Kidney (tissue), 14 donors: Measurements from ENCODE around the gene PCBP2. TPM values are rescaled to one million over a fixed set of nuclear protein-coding genes. Genes with fewer than 3 reads are reported as not detected.
"Not testable (repeated sequence)": the region's sequence is repeated elsewhere in the genome, so short reads cannot be mapped to it uniquely, and the experiment has no call there.

Experiments
- DNase-seq, 5 donors: peaks; one replicate each; pipeline ENCODE4 v3.0.0-alpha.2; 2013 to 2020
- FAIRE-seq: peaks from 2 replicates; lab custom pipeline; 2012; peaks lifted over from hg19 to GRCh38; lab: Jason Lieb, UNC
- H3K27ac ChIP-seq, 2 donors: one replicate each; pipeline ENCODE4 v1.7.0; 2013; ENCODE audit warnings: low read depth in 2 of 2, low read length in 2 of 2, inconsistent platforms in 1 of 2
- H3K27me3 ChIP-seq: one replicate; pipeline ENCODE4 v1.7.1; 2013; ENCODE audit warnings: low read length, inconsistent platforms; ENCODE audit not compliant: control insufficient read depth, insufficient read depth
- H3K36me3 ChIP-seq, 3 donors: one replicate each; pipeline versions ENCODE4 v1.7.0 to v1.7.1; 2013; ENCODE audit warnings: low read length in 3 of 3, control low read depth in 1 of 3, inconsistent platforms in 1 of 3; ENCODE audit not compliant: insufficient read depth in 3 of 3, control insufficient read depth in 2 of 3
- H3K4me1 ChIP-seq, 3 donors: one replicate each; pipeline versions ENCODE4 v1.7.0 to v1.7.1; 2013; ENCODE audit warnings: low read length in 3 of 3, inconsistent platforms in 1 of 3, low read depth in 1 of 3; ENCODE audit not compliant: control insufficient read depth in 2 of 3, insufficient read depth in 2 of 3
- H3K4me3 ChIP-seq, 3 donors: one replicate each; pipeline versions ENCODE4 v1.7.0 to v1.8.1; 2013; ENCODE audit warnings: low read length in 3 of 3, control low read depth in 1 of 3, inconsistent platforms in 1 of 3
- H3K9ac ChIP-seq, 3 donors: one replicate each; pipeline versions ENCODE4 v1.7.0 to v1.7.1; 2013; ENCODE audit warnings: low read length in 3 of 3, control low read depth in 1 of 3, inconsistent platforms in 1 of 3
- H3K9me3 ChIP-seq, 3 donors: one replicate each; pipeline versions ENCODE4 v1.7.0 to v1.7.1; 2013; ENCODE audit warnings: low read length in 3 of 3, control low read depth in 1 of 3, inconsistent platforms in 1 of 3; ENCODE audit not compliant: control insufficient read depth in 2 of 3, insufficient read depth in 1 of 3
- intact Hi-C: fragments of 100-400 bp; cut with DNase I; formaldehyde crosslinking; loops from one replicate; pipeline ENCODE4 v1.11.1; 2022
- polyA plus RNA-seq: library from polyadenylated mRNA; stranded (reverse); fragments of 350-450 nt; fragmentation: Illumina TruSeq; extraction: RNeasy Lipid Tissue Mini Kit (QIAGEN cat#74804); gene quantifications from one replicate; pipeline ENCODE4 v1.2.3, GENCODE V29; 2014; ENCODE audit warnings: low read depth, low replicate concordance; ENCODE audit not compliant: insufficient read depth
- total RNA-seq: library from RNA; stranded (reverse); fragmentation: NEBNext Ultra II Directional; extraction: Animal tissue kit (Norgen Biotek cat#: 25700); gene quantifications from one replicate; pipeline ENCODE4 v1.2.1, GENCODE V29; 2021
- TF ChIP-seq, protein P1 (sequence below): IDR thresholded peaks from 3 replicates; pipeline ENCODE4 v1.5.1; 2012; ENCODE audit warnings: mild to moderate bottlenecking, moderate library complexity, borderline replicate concordance; ENCODE audit not compliant: insufficient read depth; ENCODE audit errors: extremely low read depth
- donor health status: control.
- donor health status: control.
- donor health status: control.
- donor health status: control.
- donor health status: control.
- donor health status: DM: yes; HTN: yes; CAD: no.
- donor health status: Normal renal cell carcinoma (clear cell type).

PCBP2 gene
- total and polyA plus RNA-seq, 2 donors from 2014 or later = 597 to 732 TPM

DNA sequence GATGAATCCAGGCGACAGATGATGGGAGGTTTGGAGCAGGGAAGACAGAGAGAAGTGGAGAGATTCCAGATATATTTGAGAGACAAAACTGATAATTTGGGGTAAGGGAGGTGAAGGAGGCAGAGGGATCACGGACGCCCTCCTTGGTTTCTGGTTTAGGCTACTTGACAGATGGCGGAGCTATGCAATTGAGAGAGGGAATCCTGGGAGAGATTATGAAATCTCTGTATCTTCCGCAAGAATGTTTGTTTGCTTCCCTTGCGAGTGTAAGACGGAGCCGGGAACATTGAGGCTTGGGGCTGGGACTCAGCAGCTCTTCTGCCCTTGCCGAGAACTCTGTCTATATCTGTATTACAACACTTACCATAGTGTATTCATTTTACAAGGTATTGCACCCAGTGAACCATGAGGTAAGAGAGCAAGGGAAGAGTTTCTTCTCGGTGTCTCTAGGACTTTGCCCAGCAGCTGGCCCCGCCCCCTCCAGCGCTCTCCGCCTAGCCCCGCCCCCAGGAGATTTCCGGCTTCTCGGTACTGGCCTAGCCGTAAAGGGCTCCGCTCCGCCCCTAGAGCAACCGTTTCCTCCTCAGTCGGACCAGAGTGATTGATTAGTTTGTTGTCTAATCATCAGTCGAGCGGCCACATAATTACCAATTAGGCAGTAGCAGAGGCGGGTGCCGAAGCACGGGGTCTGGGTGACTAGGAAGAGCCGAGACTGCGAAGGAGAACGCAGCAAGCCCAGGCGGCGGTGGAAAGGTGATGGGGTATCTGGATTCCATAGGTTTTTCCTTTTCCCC is 10.7 kb upstream of the PCBP2 start, which contains the start of gene PRR13:
PRR13 (plus strand) TSS at position 695 of the 794 bp plus-strand sequence. CDS start 981 bp downstream, outside the sequence.
- Histone ChIP-seq H3K27ac (peak within 1 kb of the TSS; percentile 94 to 99), H3K4me3 (peak within 1 kb of the TSS; percentile 95 to 100 (median 95)), H3K9me3 (no peaks in the 10 kb centered on the region), H3K27me3 (no peaks in the 10 kb centered on the region), H3K4me1 (peaks cover 0 to 14% (median 5%) of the 10 kb centered on the region in 3 donors), H3K36me3 (peaks cover 2 to 6% (median 4%) of the 10 kb centered on the region in 3 donors), H3K9ac (peak within 1 kb of the TSS; percentile 89 to 100 (median 99))
- peak; percentile 98 to 100 (median 99) for DNase-seq
- intact Hi-C loops = no loop called here
- TF ChIP-seq, protein P1, sequence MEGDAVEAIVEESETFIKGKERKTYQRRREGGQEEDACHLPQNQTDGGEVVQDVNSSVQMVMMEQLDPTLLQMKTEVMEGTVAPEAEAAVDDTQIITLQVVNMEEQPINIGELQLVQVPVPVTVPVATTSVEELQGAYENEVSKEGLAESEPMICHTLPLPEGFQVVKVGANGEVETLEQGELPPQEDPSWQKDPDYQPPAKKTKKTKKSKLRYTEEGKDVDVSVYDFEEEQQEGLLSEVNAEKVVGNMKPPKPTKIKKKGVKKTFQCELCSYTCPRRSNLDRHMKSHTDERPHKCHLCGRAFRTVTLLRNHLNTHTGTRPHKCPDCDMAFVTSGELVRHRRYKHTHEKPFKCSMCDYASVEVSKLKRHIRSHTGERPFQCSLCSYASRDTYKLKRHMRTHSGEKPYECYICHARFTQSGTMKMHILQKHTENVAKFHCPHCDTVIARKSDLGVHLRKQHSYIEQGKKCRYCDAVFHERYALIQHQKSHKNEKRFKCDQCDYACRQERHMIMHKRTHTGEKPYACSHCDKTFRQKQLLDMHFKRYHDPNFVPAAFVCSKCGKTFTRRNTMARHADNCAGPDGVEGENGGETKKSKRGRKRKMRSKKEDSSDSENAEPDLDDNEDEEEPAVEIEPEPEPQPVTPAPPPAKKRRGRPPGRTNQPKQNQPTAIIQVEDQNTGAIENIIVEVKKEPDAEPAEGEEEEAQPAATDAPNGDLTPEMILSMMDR = no peak
- peak; percentile 85 for FAIRE-seq

- Histone ChIP-seq H3K27me3 (no peaks in the 10 kb centered on the region), H3K27ac (peak overlapping the region; percentile 57 to 62), H3K36me3 (peaks cover 2 to 18% (median 12%) of the 10 kb centered on the region in 3 donors), H3K9me3 (no peaks in the 10 kb centered on the region), H3K4me3 (peak overlapping the region in 2 of 3 donors; percentile 70 to 100), H3K9ac (peak overlapping the region in 1 of 3 donors; percentile 75), H3K4me1 (peaks cover 0 to 14% (median 5%) of the 10 kb centered on the region in 3 donors)
- peak in 1 of 5 donors; percentile 57 for DNase-seq
- no peak for FAIRE-seq
- TF ChIP-seq, protein P1 = no peak
- intact Hi-C loops = no loop called here
Measured at GRCh38 chr12:53443955-53444354, 7.9 kb upstream of the PCBP2 start.

- DNase-seq, intact Hi-C loops, H3K27me3 ChIP-seq, FAIRE-seq, H3K9me3 ChIP-seq: not testable (repeated sequence)
- H3K4me3 ChIP-seq = peak overlapping the region in 2 of 3 donors; percentile 45 to 100
- peak overlapping the region in 1 of 3 donors; percentile 22 for H3K9ac ChIP-seq
- peaks cover 0 to 14% (median 5%) of the 10 kb centered on the region in 3 donors for H3K4me1 ChIP-seq
- H3K27ac ChIP-seq = peak overlapping the region; percentile 45 to 51
- H3K36me3 ChIP-seq = peaks cover 2 to 18% (median 12%) of the 10 kb centered on the region in 3 donors
Measured at GRCh38 chr12:53444593-53445325, 7.1 kb upstream of the PCBP2 start.
